Measurements from ENCODE around the gene UTF1. TPM values are rescaled to one million over a fixed set of nuclear protein-coding genes. Genes with fewer than 3 reads are reported as not detected.

UTF1 gene
- total and polyA plus RNA-seq, 9 of the 15 experiments (the other 6 are each of a cell fraction or from before 2014, with no cell fraction given) = 0.35 to 0.46 TPM; not detected in 7

GRCh38 chr10:133274751-133275683 is 45.0 kb downstream of the UTF1 start:
- Histone ChIP-seq H3K79me2 (ENCODE audit: control insufficient read depth, insufficient read depth, low read length) (no peaks in the 10 kb centered on the region), H3K4me3 (peak overlapping the region; percentile 2; the same call in 1 of the 2 replicates), H3K9me3 (replicated peaks; ENCODE audit: control insufficient read depth, insufficient read depth, low read depth, low read length) (no peaks in the 10 kb centered on the region), H3K9ac (ENCODE audit: insufficient read depth in 1 of 2, low read depth in 2 of 2, low read length in 2 of 2) (peak overlapping the region in 1 of 2 experiments; percentile 84; a peak in 2 of 4 replicates), H3K4me1 (replicated peaks in 1 of 2; ENCODE audit: control insufficient read depth in 2 of 2, insufficient read depth in 2 of 2, low read length in 2 of 2) (peaks cover 40 to 94% of the 10 kb centered on the region in 2 experiments), H3K27me3 (ENCODE audit: control insufficient read depth in 2 of 2, insufficient read depth in 2 of 2, low read length in 2 of 2) (no peaks in the 10 kb centered on the region), H3K4me2 (ENCODE audit: insufficient read depth, low read length) (peak overlapping the region; percentile 51), H2AFZ (ENCODE audit: low read depth, low read length) (peak overlapping the region; percentile 14; the same call in 1 of the 2 replicates), H3K36me3 (ENCODE audit: control insufficient read depth, insufficient read depth, low read length) (peaks cover 8% of the 10 kb centered on the region; the same call in 1 of the 3 replicates), H3K9me1 (ENCODE audit: control insufficient read depth, insufficient read depth, low read length) (peaks cover 3% of the 10 kb centered on the region), H3K27ac (ENCODE audit: extremely low read depth, low read depth, low read length) (no peak overlapping the region; the same call in 2 of the 3 replicates), H4K20me1 (replicated peaks; ENCODE audit: control insufficient read depth, insufficient read depth, low read length) (no peaks in the 10 kb centered on the region)
- CTCF ChIA-PET (ENCODE audit: low intra/inter-chr PET ratio) = no interaction called here
- no TSS peak for BruUV-seq (replicated peaks)
- in situ Hi-C loops (cut with MboI) (no loop called here), intact Hi-C loops (cut with micrococcal nuclease) (no loop called here)
- DNase-seq (ENCODE audit: extremely low read depth in 1 of 4, low spot score in 3 of 4) (peak; percentile 48 to 74 (median 60)), FAIRE-seq (no peak), ATAC-seq (peak; percentile 13)
- POLR2A ChIA-PET = interaction anchor here (0.6 to 1.3 kb wide), 3 partner anchors 9 to 39 kb away, joined by 3 to 5 read pairs (median 3); no protein-coding TSS in a partner anchor
- 14% methylated on average over 13 of the region's 26 CpGs for WGBS (ENCODE audit: insufficient coverage, low coverage, missing lambda C conversion rate)
- TF ChIP-seq GABPB1 (CRISPR knock-in tag; IDR thresholded peaks at IDR 0.05) (no peak), TGIF2 (CRISPR knock-in tag; IDR thresholded peaks at IDR 0.05) (no peak), ARID1B (IDR thresholded peaks at IDR 0.05) (peak; percentile 69), ZNF212 (CRISPR knock-in tag; IDR thresholded peaks at IDR 0.05) (no peak), PYGO2 (tag; IDR thresholded peaks at IDR 0.05) (no peak), DIDO1 (tag; IDR thresholded peaks at IDR 0.05; ENCODE audit: low read depth) (no peak), ZFP1 (CRISPR knock-in tag; IDR thresholded peaks at IDR 0.05) (no peak), HNRNPK (IDR thresholded peaks at IDR 0.05; ENCODE audit: low read depth, low read length, poor library complexity, severe bottlenecking) (no peak), POLR2AphosphoS5 (IDR thresholded peaks at IDR 0.05; ENCODE audit: control insufficient read depth, insufficient read depth, low read depth, low read length) (no peak), HMG20B (CRISPR knock-in tag; IDR thresholded peaks at IDR 0.05) (no peak), MNT (conservative IDR thresholded peaks at IDR 0.05) (0 out of 4 replicates have a peak, but pooled peaks of 1 of the 2 experiments have one; percentile 21)
- TF ChIP-seq, protein P1, sequence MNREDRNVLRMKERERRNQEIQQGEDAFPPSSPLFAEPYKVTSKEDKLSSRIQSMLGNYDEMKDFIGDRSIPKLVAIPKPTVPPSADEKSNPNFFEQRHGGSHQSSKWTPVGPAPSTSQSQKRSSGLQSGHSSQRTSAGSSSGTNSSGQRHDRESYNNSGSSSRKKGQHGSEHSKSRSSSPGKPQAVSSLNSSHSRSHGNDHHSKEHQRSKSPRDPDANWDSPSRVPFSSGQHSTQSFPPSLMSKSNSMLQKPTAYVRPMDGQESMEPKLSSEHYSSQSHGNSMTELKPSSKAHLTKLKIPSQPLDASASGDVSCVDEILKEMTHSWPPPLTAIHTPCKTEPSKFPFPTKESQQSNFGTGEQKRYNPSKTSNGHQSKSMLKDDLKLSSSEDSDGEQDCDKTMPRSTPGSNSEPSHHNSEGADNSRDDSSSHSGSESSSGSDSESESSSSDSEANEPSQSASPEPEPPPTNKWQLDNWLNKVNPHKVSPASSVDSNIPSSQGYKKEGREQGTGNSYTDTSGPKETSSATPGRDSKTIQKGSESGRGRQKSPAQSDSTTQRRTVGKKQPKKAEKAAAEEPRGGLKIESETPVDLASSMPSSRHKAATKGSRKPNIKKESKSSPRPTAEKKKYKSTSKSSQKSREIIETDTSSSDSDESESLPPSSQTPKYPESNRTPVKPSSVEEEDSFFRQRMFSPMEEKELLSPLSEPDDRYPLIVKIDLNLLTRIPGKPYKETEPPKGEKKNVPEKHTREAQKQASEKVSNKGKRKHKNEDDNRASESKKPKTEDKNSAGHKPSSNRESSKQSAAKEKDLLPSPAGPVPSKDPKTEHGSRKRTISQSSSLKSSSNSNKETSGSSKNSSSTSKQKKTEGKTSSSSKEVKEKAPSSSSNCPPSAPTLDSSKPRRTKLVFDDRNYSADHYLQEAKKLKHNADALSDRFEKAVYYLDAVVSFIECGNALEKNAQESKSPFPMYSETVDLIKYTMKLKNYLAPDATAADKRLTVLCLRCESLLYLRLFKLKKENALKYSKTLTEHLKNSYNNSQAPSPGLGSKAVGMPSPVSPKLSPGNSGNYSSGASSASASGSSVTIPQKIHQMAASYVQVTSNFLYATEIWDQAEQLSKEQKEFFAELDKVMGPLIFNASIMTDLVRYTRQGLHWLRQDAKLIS (CRISPR knock-in tag; IDR thresholded peaks at IDR 0.05) = 0 out of 2 replicates have a peak, but pooled peaks have one; percentile 26
- TF ChIP-seq, protein P2, sequence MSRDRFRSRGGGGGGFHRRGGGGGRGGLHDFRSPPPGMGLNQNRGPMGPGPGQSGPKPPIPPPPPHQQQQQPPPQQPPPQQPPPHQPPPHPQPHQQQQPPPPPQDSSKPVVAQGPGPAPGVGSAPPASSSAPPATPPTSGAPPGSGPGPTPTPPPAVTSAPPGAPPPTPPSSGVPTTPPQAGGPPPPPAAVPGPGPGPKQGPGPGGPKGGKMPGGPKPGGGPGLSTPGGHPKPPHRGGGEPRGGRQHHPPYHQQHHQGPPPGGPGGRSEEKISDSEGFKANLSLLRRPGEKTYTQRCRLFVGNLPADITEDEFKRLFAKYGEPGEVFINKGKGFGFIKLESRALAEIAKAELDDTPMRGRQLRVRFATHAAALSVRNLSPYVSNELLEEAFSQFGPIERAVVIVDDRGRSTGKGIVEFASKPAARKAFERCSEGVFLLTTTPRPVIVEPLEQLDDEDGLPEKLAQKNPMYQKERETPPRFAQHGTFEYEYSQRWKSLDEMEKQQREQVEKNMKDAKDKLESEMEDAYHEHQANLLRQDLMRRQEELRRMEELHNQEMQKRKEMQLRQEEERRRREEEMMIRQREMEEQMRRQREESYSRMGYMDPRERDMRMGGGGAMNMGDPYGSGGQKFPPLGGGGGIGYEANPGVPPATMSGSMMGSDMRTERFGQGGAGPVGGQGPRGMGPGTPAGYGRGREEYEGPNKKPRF (IDR thresholded peaks at IDR 0.05; ENCODE audit: low read depth, low read length) = no peak

All from K562 (cell line).